SK-N-SH (cell line): Measurements from ENCODE around the gene CNGA2. TPM values are rescaled to one million over a fixed set of nuclear protein-coding genes. Genes with fewer than 3 reads are reported as not detected.

ENCODE experiments used
- CTCF ChIA-PET: fragments of 300-600, 350-600 bp; formaldehyde crosslinking; extraction: SDS; loops from one replicate; lab custom pipeline; 2021; lab: Yijun Ruan, JAX
- POLR2A ChIA-PET: fragments of 350-600 bp; sonication (Branson Sonifier 250); formaldehyde crosslinking; extraction: SDS; loops from one replicate; lab custom pipeline; 2020; ENCODE audit warnings: antibody characterized with exemption, inconsistent platforms; lab: Yijun Ruan, JAX
- DNase-seq: peaks from one replicate; pipeline ENCODE4 v3.0.0; 2012
- H2AFZ ChIP-seq: fragments of 200-600 bp; sonication (generic); 2 replicates; pipeline ENCODE4 v1.8.1; 2016; ENCODE audit warnings: antibody characterized with exemption, mild to moderate bottlenecking, low read depth
- H3F3A ChIP-seq: fragments of 200-600 bp; sonication (generic); replicated peaks from 2 replicates; pipeline ENCODE3; 2016; ENCODE audit warnings: antibody characterized with exemption, mild to moderate bottlenecking; ENCODE audit not compliant: insufficient read depth
- H3K27ac ChIP-seq, 2 experiments: fragments of 200-500 bp in 1 of 2; fragments of 200-600 bp in 1 of 2; sonication (Bioruptor generic) in 1 of 2; sonication (generic), shearing (Covaris generic) in 1 of 2; 2 replicates each; pipeline versions ENCODE4 v1.5.1 to v1.6.1; 2014 to 2016; ENCODE audit warnings: low read depth in 2 of 2, inconsistent platforms in 1 of 2, low read length in 1 of 2, mild to moderate bottlenecking in 1 of 2, mixed read lengths in 1 of 2
- H3K27me3 ChIP-seq: fragments of 200-600 bp; sonication (generic), shearing (Covaris generic); 2 replicates; pipeline ENCODE4 v1.6.1; 2016; ENCODE audit warnings: mixed run types; ENCODE audit not compliant: insufficient read depth
- H3K36me3 ChIP-seq, 2 experiments: fragments of 200-500 bp in 1 of 2; fragments of 200-600 bp in 1 of 2; sonication (Bioruptor generic) in 1 of 2; sonication (generic) in 1 of 2; replicated peaks in 1 of 2; 2 replicates each; pipeline versions ENCODE3 to v1.5.1; 2014 to 2016; ENCODE audit warnings: low read length in 1 of 2, mild to moderate bottlenecking in 1 of 2; ENCODE audit not compliant: insufficient read depth in 2 of 2, control insufficient read depth in 1 of 2
- H3K4me1 ChIP-seq, 2 experiments: fragments of 200-500 bp in 1 of 2; fragments of 200-600 bp in 1 of 2; sonication (Bioruptor generic) in 1 of 2; sonication (generic), shearing (Covaris generic) in 1 of 2; 2 replicates each; pipeline versions ENCODE4 v1.5.1 to v1.6.1; 2014 to 2016; ENCODE audit warnings: low read depth in 1 of 2, low read length in 1 of 2, mixed run types in 1 of 2; ENCODE audit not compliant: insufficient read depth in 2 of 2, control insufficient read depth in 1 of 2
- H3K4me2 ChIP-seq: fragments of 200-600 bp; sonication (generic), shearing (Covaris generic); 2 replicates; pipeline ENCODE4 v1.6.1; 2017; ENCODE audit warnings: mixed run types
- H3K4me3 ChIP-seq, 2 experiments: fragments of 200-500 bp in 1 of 2; fragments of 200-600 bp in 1 of 2; sonication (Bioruptor generic) in 1 of 2; sonication (generic), shearing (Covaris generic) in 1 of 2; 2 replicates each; pipeline versions ENCODE4 v1.5.1 to v1.8.1; 2014 to 2016; ENCODE audit warnings: low read depth in 2 of 2, inconsistent platforms in 1 of 2, low read length in 1 of 2, mild to moderate bottlenecking in 1 of 2, mixed read lengths in 1 of 2, moderate library complexity in 1 of 2
- H3K79me2 ChIP-seq: fragments of 200-600 bp; sonication (generic); 2 replicates; pipeline ENCODE4 v1.8.1; 2017; ENCODE audit warnings: mild to moderate bottlenecking; ENCODE audit not compliant: insufficient read depth
- H3K9ac ChIP-seq: fragments of 200-600 bp; sonication (generic); 2 replicates; pipeline ENCODE4 v1.6.1; 2017; ENCODE audit warnings: mixed run types
- H3K9me2 ChIP-seq: fragments of 200-600 bp; sonication (generic); 2 replicates; pipeline ENCODE4 v1.6.1; 2017; ENCODE audit warnings: mixed run types
- H3K9me3 ChIP-seq: fragments of 200-600 bp; sonication (generic); 2 replicates; pipeline ENCODE4 v1.6.1; 2017; ENCODE audit warnings: mixed run types, mild to moderate bottlenecking, moderate library complexity
- H4K20me1 ChIP-seq: fragments of 200-600 bp; sonication (generic); 2 replicates; pipeline ENCODE4 v1.6.1; 2017; ENCODE audit warnings: mild to moderate bottlenecking, mixed run types; ENCODE audit not compliant: insufficient read depth
- ELF1 ChIP-seq: IDR thresholded peaks from 2 replicates; pipeline ENCODE4 v1.4.0; 2012
- EP300 ChIP-seq, 2 experiments: IDR thresholded peaks; 2 replicates each; pipeline versions ENCODE4 v1.4.0 to v1.6.1; 2012; ENCODE audit warnings: borderline replicate concordance in 1 of 2, low read depth in 1 of 2, low read length in 1 of 2
- FOXJ3 ChIP-seq: sonication (generic); formaldehyde crosslinking; IDR thresholded peaks from 2 replicates; pipeline ENCODE4 v1.5.1; 2020; ENCODE audit warnings: mild to moderate bottlenecking, missing genetic modification reagents
- GATA2 ChIP-seq: sonication (generic); formaldehyde crosslinking; IDR thresholded peaks from 2 replicates; pipeline ENCODE4 v1.5.0; 2020; ENCODE audit warnings: mild to moderate bottlenecking, missing genetic modification reagents
- JUND ChIP-seq: IDR thresholded peaks from 2 replicates; pipeline ENCODE4 v1.4.0; 2012
- MAX ChIP-seq: IDR thresholded peaks from 2 replicates; pipeline ENCODE4 v1.4.0; 2012; ENCODE audit warnings: low read depth
- MXI1 ChIP-seq: IDR thresholded peaks from 2 replicates; pipeline ENCODE4 v1.6.1; 2012; ENCODE audit warnings: mild to moderate bottlenecking, low read depth, low read length, improper control_type of control experiment
- NFIC ChIP-seq: IDR thresholded peaks from 2 replicates; pipeline ENCODE4 v1.4.0; 2012; ENCODE audit warnings: borderline replicate concordance
- RAD21 ChIP-seq: IDR thresholded peaks from 2 replicates; pipeline ENCODE4 v1.6.1; 2012; ENCODE audit warnings: mild to moderate bottlenecking, low read length
- RCOR1 ChIP-seq: fragments of 150-350 bp; IDR thresholded peaks from 2 replicates; pipeline ENCODE4 v1.6.1; 2017; ENCODE audit warnings: antibody characterized with exemption, low read length
- REST ChIP-seq: IDR thresholded peaks from 2 replicates; pipeline ENCODE4 v1.6.1; 2012; ENCODE audit warnings: mild to moderate bottlenecking, low read depth, low read length, moderate library complexity
- SMC3 ChIP-seq: IDR thresholded peaks from 2 replicates; pipeline ENCODE4 v1.6.1; 2012; ENCODE audit warnings: low read depth, low read length, improper control_type of control experiment
- USF2 ChIP-seq: fragments of 150-350 bp; IDR thresholded peaks from 2 replicates; pipeline ENCODE4 v1.6.1; 2017; ENCODE audit warnings: antibody characterized with exemption, low read length, low read depth, borderline replicate concordance
- WGBS: methylation state at CpG from one replicate; pipeline ENCODE4 v1.1.6; 2017; ENCODE audit warnings: low lambda C conversion rate; 5-methylcytosine and 5-hydroxymethylcytosine counted together
- polyA plus RNA-seq, 3 experiments: library from polyadenylated mRNA; depleted of rRNA; stranded (reverse); fragments of >200 nt; gene quantifications; 2 replicates each; pipeline ENCODE4 v1.2.3, GENCODE V29; 2012

CNGA2 gene
- polyA plus RNA-seq, 1 of the 3 experiments (the other 2 are of a cell fraction) = not detected

DNA sequence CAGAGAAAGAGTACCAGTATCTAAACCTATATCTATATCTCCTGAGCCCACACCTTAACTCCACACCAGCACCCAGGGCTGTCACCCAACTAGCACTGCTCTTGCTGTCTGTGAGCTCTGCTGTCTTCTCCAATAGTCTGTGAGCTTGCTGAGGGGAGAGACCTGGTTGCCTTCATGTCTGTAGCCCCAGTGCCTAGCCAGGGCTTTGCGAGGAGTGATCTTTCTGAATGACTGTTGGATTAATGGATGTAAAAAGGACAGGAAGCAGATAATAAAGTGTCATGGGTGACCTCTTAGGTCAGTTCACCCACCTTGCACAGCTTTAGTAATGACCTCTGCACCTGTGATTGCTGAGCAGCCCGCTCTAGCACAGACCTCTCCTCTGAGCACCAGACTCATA is 30.5 kb downstream of the CNGA2 start:
- no peaks in the 10 kb centered on the region for H3K9me3 ChIP-seq
- H3K36me3 ChIP-seq = no peaks in the 10 kb centered on the region
- no peak for DNase-seq
- no peak overlapping the region for H3K27ac ChIP-seq
- no peak overlapping the region for H3K4me2 ChIP-seq
- ChIA-PET CTCF (interaction anchor here (8.5 kb wide), 1 partner anchor 13 kb away, joined by 46 read pairs; no protein-coding TSS in a partner anchor), POLR2A (no interaction called here)
- no peaks in the 10 kb centered on the region for H4K20me1 ChIP-seq
- H3K9me2 ChIP-seq = no peaks in the 10 kb centered on the region
- H3K9ac ChIP-seq = no peak overlapping the region
- peaks cover 25% of the 10 kb centered on the region; the same call in 1 of the 2 replicates for H3K27me3 ChIP-seq
- TF ChIP-seq RCOR1 (no peak), ELF1 (no peak), JUND (no peak), MXI1 (no peak), SMC3 (no peak), MAX (no peak), GATA2 (CRISPR knock-in tag) (no peak), REST (no peak), RAD21 (no peak)
- TF ChIP-seq, all 33 proteins: peak for 0
- 0% methylated on average over 2 of the region's 2 CpGs for WGBS
- Histone ChIP-seq H3K4me1 (no peaks in the 10 kb centered on the region), H3F3A (no peaks in the 10 kb centered on the region), H2AFZ (no peak overlapping the region), H3K79me2 (no peaks in the 10 kb centered on the region), H3K4me3 (no peak overlapping the region)

GRCh38 chrX:151771726-151772125 is 37.2 kb downstream of the CNGA2 start:
- H3K4me1 ChIP-seq = no peaks in the 10 kb centered on the region
- POLR2A ChIA-PET = no interaction called here
- CTCF ChIA-PET = interaction anchor here (1.5 kb wide), 1 partner anchor 19 kb away, joined by 5 read pairs; no protein-coding TSS in a partner anchor

More at GRCh38 chrX:151771726-151772125, 37.2 kb downstream of the CNGA2 start:
- no peaks in the 10 kb centered on the region for H3F3A ChIP-seq
- H3K4me3 ChIP-seq = no peak overlapping the region
- TF ChIP-seq FOXJ3 (CRISPR knock-in tag) = no peak
- no peak for TF ChIP-seq USF2
- TF ChIP-seq EP300 (IDR thresholded peaks at IDR 0.05; ENCODE audit: borderline replicate concordance in 1 of 2, low read depth in 1 of 2, low read length in 1 of 2) = no peak
- no peak for TF ChIP-seq SMC3
- no peak for TF ChIP-seq NFIC
- no peak overlapping the region for H2AFZ ChIP-seq
- peaks cover 39% of the 10 kb centered on the region for H3K27me3 ChIP-seq
- WGBS = 19% methylated on average over 3 of the region's 3 CpGs
- no peaks in the 10 kb centered on the region for H3K9me2 ChIP-seq
- H3K36me3 ChIP-seq = no peaks in the 10 kb centered on the region
- H3K9me3 ChIP-seq = no peaks in the 10 kb centered on the region
- no peak overlapping the region for H3K27ac ChIP-seq
- H3K4me2 ChIP-seq = no peak overlapping the region
- no peak for DNase-seq
- no peak overlapping the region for H3K9ac ChIP-seq
- no peaks in the 10 kb centered on the region for H3K79me2 ChIP-seq
- H4K20me1 ChIP-seq = no peaks in the 10 kb centered on the region
